Fibroblast of skin of scalp (primary cell): Measurements from ENCODE around the gene DSG1. TPM values are rescaled to one million over a fixed set of nuclear protein-coding genes. Genes with fewer than 3 reads are reported as not detected.
"Not testable (repeated sequence)": the region's sequence is repeated elsewhere in the genome, so short reads cannot be mapped to it uniquely, and the experiment has no call there.

Source experiments
- DNase-seq: peaks from one replicate; pipeline ENCODE4 v3.0.0-alpha.2; 2013
- polyA plus RNA-seq, 2 experiments: library from polyadenylated mRNA; unstranded; fragments of 120-200 nt; gene quantifications; one replicate each; pipeline ENCODE4 v1.2.1, GENCODE V29; 2013; ENCODE audit not compliant: insufficient read length in 2 of 2

DSG1 gene
- polyA plus RNA-seq (2013, experiment 1 of 2; ENCODE audit: insufficient read length), result not detected
- polyA plus RNA-seq (2013, experiment 2 of 2; ENCODE audit: insufficient read length), result 0.49 TPM

DNA sequence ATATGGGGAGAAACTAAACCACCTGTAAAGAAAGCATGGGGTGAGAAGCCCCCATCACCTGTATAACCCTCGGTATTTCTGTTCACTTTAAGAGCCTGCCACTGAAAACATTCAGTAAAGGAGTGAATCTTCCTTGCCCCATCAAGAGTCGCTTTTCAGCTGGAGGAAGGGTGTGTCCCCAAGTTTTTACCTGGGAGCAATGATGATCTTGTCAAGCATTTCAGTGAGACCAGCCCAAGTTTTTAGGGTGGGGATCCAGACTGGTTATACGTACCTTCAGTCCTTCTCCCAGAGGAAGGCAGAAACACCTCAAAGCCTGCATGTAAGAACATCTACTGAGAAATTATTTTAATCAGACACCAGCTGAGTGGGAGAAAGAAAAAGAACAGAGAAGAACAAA is at the start of gene DSG1:
DSG1 (plus strand) TSS at position 301 of the 400 bp plus-strand sequence. CDS start 141 bp downstream, outside the sequence.
- no peak for DNase-seq

DNA sequence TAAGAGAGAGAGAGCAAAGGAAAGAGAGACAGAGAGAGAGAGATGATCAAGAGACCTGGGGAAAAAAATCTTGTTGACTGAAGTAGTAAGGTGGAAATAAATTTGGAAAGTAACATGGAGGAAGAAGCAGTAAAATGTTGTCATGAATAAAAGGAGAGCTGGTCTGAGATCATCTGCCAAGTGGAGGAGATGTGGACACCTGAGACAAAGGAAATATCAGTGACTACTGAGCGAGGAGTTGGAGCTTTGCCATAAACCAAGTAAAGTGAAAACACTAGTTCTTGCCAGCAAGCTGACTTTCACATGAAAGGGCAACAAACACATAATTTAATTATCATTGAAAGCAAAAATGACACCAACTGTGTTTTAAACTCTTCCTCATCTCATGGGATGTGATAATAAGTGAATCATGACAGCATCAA is 49.0 kb upstream of the DSG1 start:
- no peak for DNase-seq

DNA sequence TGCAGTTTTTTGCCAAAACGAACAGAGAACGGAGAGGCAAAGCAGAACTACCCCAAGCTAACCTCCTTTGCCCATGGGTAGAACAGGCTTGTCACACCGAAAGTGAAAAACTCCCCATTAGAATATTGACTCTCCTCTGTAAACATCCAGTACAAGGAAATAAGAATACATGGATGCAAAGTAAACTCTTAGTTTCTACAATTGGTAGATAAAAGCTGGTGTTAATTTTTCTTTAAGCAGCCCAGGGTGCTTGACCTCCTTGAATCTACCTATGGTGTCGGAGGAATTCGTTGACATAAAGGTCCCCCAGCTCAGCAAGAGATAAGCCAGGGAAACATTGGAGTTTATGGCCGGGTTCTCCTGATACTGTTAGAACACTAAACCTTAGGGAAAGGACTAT is 48.4 kb upstream of the DSG1 start:
- no peak for DNase-seq

DNA sequence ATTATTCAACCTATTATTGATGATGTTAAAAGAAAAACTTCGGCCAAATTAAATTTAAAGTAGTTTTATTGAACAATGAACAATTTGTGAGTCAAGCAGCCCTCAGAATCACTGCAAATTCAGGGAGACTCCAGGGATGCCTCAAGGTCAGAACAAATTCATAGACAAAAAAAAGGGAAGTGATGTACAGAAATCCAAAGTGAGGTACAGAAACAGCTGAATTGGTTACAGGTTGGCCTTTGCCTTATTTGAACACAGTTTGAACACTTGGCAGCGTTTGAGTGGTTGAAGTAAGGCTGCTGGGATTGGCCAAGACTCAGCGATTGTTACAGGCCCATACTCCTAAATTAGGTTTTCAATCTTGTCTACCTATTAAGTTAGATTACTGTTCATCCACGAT is 47.4 kb upstream of the DSG1 start:
- no peak for DNase-seq

DNA sequence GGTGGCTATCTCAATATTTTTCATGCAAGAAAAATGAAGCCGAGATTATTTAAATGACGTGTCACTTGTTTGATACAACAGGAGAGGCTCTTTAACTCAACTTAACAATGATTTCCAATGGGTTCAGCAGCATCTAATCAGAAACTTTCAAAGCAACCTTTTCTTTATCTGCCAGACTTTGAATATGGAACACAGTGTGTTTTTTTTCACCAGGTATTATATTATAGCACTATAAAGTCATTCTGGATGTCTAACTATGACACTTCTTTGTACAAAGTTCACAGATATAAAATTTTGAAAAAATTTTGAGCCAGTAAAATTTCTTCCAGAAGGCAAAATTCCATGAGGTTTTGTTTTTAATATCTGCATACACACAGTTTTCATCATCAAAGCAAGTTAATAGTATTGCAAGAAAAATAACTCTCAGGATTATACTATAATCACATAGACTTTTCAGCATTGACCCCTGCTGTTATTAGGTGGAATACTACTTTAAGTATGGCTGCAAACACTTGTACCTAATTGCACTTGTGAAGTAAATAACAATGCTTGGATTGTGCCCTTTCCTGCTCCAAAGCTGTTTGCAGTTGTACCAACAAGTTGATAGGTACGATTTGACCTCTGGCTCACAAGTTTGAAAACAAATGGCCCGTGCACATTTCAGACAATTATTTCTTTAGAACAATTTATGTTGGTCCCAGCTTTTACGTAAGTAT is 44.0 kb upstream of the DSG1 start:
- DNase-seq, result no peak

DNA sequence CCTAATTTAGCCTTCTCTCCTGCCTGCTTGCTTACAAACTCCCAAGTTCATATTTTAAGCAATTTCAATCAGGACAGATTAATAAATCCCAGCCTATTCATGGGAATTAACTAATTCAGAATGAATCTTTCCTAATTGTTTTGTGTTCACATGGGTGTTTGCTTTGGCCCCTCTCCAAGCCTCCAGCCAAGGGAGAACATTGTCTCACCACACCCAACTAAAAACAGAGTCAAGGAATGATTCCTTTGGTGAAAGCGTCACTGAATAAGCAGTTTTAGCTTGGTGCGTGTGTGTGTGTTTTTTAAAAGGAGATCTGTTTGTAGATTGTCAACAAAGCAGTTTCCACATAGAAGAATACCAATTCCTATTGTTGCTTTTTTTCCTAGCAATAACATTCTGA is 43.0 kb upstream of the DSG1 start:
- DNase-seq, result no peak

DNA sequence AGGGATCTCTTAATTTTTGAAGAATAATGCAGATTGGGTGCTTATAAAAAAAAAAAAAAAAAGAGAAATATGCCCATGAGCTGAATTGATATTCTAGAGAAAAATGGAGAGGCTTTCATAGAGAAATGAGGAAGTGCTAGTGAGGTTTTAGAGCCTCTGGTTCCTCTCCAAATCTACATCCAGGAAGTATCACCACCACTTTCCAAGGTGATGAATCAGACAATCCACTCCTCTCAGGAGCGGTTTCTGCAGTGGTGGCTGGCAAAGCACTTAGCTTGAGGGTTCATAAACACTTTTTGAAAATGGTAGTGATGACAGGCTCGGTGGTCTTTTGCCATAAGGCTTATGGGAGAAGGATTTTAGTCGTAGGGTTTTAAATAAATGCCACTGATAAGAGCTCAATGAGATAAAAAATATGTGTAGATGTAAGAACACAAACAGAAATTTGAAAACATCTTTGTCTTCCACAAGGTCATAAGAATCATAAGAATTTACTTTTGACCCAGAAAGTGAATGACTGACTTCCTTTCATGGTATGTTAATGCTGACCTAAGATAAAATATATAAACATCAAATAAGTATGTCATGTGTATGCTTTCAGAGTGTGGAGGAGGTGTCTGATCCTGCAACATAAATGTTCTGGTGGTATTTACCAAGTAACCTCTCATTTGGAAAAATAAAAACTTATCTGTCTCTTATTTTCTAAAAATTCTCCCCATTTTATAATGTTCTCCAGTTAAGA is 42.1 kb upstream of the DSG1 start:
- DNase-seq, result no peak

DNA sequence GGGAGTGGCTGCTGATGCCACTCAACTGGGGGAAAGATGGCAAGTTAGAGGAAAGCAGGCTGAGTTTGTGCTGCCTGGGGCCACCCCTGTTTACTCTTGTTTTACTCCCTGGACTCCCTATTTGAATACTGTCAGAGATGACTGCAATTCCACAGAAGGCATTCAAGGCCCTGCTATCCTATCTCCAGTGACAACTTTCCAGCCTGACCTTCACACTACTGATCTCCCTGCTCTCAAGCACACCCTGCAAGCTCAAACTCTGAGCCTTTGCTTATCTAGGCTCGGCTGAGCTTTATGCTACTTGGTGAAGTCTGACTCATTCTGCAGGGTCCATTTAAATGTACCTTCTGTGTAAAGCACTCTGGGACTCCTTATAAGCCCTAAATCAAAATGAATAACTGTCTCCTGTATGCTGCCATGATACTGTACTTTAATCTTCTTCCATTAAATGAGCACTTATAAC is 39.3 kb upstream of the DSG1 start:
- no peak for DNase-seq

DNA sequence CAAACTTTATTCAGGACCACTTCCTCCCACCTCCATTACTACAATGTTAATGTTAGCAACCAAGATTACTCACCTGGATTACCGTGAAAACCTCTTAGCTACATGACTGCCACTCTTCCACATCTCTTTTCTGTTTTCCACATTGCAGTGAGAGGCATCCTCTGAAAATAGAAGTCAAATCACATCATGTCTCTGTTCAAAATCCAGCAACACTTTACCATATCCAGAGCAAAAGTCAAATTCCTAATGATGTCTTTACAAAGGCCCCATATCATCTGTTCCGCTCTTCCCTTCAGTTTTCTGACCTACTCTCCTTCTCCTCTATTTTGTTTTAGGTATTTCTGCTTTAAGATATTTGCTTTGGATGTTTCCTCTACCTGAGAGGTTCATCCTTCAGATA is 37.5 kb upstream of the DSG1 start:
- no peak for DNase-seq

DNA sequence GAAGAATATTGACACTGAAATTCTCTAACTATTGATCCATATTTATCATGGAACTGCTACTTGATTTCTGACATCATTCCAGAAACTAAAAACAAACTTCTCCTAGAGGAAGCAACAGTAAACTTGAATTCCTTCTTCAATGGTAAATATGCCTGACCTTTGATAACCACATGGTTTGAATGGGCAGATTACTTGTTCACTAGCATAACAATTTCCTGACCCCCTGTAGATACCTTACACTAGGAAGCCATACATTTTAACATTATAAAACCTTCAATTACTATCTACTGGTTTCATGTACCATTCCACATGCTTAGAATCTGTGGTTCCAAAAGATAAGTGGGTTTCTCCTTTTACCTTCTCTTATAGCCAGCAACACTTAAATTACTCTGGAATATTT is 36.5 kb upstream of the DSG1 start:
- DNase-seq, result no peak

DNA sequence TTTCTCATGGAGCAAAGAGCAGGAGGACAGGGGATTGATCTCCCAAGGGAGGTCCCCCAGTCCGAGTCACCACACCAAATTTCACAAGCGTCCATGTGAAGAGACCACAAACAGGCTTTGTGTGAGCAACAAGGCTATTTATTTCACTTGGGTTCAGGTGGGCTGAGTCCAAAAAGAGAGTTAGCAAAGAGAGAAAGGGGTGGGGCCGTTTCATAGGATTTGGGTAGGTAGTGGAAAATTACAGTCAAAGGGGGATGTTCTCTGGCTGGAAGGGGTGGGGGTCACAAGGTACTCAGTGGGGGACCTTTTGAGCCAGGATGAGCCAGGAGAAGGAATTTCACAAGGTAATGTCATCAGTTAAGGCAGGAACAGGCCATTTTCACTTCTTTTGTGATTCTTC is 28.5 kb upstream of the DSG1 start:
- not testable (repeated sequence) for DNase-seq

DNA sequence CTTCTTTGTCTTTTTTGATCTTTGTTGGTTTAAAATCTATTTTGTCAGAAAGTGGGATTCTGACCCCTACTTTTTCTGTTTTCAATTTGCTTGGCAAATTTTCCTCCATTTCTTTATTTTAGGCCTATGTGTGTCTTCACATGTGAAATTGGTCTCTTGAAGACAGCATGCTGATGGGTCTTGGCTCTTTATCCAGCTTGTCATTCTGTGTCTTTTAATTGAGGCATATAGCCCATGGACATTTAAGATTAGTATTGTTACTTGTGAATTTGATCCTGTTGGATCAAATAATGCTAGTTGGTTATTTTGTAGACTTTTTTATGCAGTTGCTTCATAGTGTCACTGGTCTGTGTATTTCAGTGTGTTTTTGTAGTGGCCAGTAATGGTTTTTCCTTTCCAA is 26.3 kb upstream of the DSG1 start:
- DNase-seq, result no peak

DNA sequence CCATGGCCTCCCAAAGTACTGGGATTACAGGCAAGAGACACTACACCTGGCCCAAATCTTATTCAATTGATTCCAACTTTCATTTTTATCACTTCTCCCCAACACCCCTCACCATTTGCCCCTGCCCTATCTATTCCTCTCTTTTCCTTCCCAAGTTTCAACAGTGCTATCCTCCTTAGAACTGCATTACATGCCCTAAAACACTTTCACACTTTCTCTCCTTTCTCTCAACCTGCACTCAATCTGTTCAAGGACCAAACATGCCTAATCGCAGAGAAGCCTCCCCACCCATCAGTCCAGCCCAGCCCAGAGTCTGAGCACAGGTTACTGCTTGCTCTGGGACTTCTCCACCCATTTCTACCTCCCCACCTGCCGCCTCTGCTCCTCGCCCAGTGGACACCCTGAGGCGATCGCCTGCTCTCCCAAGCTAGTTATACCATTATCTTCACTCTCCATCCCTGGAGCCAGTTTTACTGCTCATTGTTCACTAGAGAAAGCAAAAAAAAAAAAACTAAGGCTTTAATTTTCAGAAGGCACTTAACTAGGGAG is 23.7 kb upstream of the DSG1 start:
- no peak for DNase-seq

DNA sequence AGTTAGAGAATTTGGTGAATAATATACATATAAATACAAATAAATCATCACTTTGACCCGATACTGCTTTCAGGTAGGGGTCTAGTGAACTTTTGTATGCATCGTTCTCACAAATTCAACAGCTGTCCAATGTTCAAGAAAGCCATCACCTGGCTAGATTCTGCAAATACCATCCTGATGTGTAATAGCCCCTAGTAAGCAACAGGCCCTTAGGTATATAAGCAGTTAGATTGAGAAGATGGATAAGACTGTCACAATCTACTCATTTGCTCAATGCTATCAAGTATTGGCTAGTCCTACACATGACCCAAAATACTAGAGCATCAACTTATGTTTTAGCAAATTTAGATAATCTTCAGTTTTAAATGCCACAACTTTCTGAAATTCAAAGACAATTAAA is 20.7 kb upstream of the DSG1 start:
- no peak for DNase-seq

DNA sequence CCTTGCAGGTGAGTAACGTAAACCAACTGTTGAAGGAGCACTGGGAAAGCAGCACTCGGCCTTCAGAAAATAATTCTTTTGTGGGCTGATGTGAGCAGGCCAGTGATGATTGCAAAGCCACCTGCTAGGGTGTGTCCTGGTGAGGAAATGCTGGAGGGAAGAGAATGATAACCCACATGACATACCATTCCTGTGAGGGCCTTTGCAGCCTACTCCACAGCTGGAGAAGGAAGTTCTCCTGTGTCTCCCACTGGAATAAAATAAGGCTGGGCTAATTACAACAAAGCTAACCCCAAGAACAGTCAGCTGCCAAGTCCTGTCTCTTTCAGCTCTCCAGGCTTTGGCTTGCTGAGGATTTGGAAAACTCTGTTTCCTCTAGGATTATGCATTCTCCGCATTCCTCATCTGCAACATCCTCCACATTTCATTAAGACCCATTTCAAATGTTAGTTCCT is 16.7 kb upstream of the DSG1 start:
- DNase-seq, result no peak

DNA sequence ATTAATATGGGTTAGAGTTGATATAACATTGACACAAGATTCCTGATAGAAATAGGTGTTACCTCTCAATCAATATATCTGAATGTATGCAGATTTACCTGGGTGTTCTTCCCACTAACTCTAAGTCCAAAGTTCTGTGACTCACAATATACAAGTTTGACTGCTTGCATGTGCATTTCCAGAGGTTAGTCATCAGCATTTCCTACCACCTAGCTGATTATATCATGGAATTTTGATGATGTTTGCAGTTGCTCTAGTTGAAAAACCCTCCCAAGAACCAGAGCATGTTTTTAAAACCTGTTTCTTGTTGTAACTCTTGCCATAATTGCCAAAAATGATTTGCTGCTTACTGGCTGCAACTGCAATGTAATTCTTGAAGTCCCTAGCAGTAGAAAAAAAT is 15.0 kb upstream of the DSG1 start:
- DNase-seq, result no peak

DNA sequence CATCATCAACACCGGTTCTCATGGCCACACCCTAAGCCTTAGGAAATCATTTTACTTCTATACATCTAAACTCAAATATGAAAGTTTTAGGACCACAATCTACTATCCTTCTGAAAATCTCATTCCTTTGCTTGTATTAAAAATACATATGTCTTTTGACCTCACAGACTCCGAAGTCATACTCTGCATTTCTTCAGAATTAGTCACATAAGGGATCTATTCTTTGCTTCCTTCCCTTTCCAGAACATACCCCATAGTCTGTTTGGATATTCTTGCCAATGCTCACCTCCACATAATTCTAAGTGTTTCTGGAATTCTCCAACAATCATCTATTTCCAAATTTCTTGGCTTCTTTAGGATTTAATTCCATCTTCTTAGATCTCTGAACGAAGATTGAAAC is 14.2 kb upstream of the DSG1 start:
- no peak for DNase-seq

DNA sequence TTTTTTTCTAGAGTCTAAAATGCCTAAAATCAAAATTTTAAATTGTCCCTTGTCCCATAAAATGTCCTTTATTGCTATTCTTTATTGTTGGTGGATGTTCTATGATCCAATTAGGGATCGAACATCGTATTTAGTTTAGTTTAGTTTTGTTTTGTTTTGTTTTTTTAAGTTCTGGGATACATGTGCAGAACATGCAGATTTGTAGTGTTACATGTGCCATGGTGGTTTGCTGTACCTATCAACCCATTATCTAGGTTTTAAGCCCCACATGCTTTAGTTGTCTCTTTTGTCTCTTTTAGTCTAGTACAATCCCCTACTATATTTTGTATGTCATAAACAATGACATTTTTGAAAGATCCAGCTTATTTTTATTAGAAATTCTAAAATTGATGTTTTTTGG is 8.8 kb upstream of the DSG1 start:
- DNase-seq, result no peak

DNA sequence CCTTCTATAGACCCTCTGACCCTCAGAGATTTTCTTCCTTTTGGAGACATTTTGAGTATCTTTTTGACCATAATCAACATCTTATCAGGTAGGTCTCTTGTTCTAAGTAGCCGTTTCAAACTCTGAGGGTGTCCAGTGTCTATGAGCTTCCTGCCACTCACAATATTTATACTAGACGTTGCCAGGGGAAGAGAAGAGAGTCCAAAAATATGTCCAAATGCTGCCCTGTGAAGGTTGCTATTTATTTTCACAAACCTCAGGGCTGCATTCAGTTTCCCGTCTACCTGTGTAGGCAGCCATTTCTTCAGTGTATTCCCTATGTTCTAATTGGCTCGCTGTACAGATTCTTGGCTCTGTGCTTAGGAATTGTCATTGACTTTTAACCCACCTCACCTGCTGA is 986 bp upstream of the DSG1 start:
- DNase-seq, result no peak

DNA sequence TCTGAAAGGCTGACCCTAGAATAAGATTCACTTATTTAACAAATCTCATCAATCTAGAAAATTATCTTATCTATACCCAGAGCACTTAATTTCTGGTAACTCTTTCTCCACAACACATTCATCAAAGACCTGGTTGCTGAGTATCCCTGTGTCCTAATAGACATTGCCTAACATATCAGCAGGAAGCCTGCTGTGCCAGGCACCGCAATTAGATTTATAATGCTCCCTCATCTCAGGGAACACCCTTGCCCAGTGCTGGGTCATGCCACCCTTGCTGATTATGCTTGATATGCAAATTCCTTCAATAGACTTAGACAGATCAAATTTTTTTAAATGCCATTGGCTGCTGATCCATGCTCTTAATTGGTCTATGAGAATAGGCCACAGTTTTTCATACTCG is 3.8 kb downstream of the DSG1 start:
- DNase-seq, result no peak

DNA sequence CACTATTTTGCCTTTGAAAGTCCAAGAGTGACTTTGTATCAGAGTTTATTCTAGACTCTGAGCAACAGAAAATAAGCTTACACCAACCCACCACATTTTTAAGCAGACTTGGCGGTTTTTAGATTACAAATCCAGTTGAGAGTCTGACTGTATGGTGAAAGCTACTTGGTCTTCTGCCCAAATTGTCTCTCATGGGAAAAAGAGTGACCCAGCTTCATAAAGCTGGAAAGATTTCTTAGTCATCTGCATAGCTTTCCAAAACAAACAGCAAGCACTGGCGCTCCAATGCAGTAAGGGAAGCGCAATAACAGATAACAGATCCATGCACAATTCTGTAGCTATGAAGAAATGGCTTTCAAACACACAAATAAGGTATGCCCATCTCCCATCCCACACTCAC is 7.1 kb downstream of the DSG1 start:
- peak; percentile 56 for DNase-seq

DNA sequence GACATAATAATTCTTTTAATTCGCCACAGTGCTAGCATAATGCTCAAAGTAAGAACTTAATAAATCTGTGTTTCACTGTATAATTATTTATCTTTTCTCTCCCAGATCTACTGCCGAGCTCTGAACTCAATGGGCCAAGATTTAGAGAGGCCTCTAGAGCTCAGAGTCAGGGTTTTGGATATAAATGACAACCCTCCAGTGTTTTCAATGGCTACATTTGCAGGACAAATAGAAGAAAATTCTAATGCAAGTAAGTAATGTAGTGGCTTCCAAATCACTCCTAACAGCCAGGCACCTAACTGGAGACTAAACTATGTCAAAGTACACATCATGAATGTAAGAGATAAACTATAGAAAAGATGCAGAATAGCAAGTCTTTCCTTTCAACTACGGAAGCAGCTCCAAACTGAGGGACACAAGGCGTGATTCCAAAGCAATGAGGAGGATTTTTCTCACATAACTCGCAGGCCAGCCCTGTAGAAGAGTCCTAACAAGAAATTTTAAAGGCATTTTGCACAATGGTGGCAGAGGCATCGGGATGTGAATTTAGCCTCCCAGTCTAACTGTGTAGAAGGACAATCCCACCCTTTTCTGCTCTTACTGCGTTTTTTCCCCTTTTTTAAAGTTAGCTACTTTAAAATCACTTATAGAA is 12.0 kb downstream of the DSG1 start:
- no peak for DNase-seq

DNA sequence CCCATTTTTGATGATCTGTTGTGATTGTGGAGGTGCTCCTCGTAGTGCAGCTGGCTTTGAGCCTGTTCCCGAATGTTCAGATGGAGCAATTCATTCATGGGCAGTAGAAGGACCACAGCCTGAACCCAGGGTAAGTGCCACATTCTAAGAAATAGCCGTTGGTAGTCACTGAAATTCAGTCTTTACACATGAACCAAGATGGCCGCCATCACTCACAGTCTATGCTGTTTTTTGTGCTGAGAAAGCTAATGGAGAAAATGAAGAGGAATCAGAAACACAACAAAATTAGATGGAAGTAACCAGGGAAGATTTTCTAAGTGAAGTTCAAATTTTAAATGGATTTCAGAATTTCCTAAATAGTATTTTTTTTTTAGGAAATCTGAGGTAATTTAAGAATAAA is 25.5 kb downstream of the DSG1 start:
- no peak for DNase-seq
